Astrocyte of the hippocampus (primary cell): ENCODE results near the gene EPB41L2.
A peak's percentile ranks its signal among the peaks of the same experiment; 100 is the strongest.

ENCODE experiments used
- DNase-seq: peaks from one replicate; pipeline ENCODE4 v3.0.0; 2011; ENCODE audit warnings: low read depth, low spot score

EPB41L2 gene

GRCh38 chr6:130978660-130979396 is 84.2 kb downstream of the EPB41L2 start:
- no peak for DNase-seq

GRCh38 chr6:130978180-130978579 is 84.9 kb downstream of the EPB41L2 start:
- DNase-seq, result no peak

GRCh38 chr6:130975325-130975724 is 87.7 kb downstream of the EPB41L2 start:
- DNase-seq, result no peak

GRCh38 chr6:130973521-130974277 is 89.3 kb downstream of the EPB41L2 start:
- no peak for DNase-seq

GRCh38 chr6:130971504-130971903 is 91.5 kb downstream of the EPB41L2 start:
- DNase-seq, result no peak

GRCh38 chr6:130970839-130971410 is 92.1 kb downstream of the EPB41L2 start:
- DNase-seq, result no peak

GRCh38 chr6:130969791-130970491 is 93.1 kb downstream of the EPB41L2 start:
- DNase-seq, result no peak

- DNase-seq, result no peak
Measured at GRCh38 chr6:130969166-130969565, 93.9 kb downstream of the EPB41L2 start.

GRCh38 chr6:130968476-130968875 is 94.6 kb downstream of the EPB41L2 start:
- DNase-seq, result no peak

GRCh38 chr6:130967502-130968445 is 95.3 kb downstream of the EPB41L2 start:
- no peak for DNase-seq

GRCh38 chr6:130966344-130966980 is 96.6 kb downstream of the EPB41L2 start:
- no peak for DNase-seq

GRCh38 chr6:130965656-130966055 is 97.4 kb downstream of the EPB41L2 start:
- peak; percentile 28 for DNase-seq

- no peak for DNase-seq
Measured at GRCh38 chr6:130964808-130965604, 98.0 kb downstream of the EPB41L2 start.

- DNase-seq, result no peak
Measured at GRCh38 chr6:130964289-130964688, 98.8 kb downstream of the EPB41L2 start.

- no peak for DNase-seq
Measured at GRCh38 chr6:130962966-130963365, 100.1 kb downstream of the EPB41L2 start.

- DNase-seq, result peak; percentile 35
Measured at GRCh38 chr6:130961148-130961547, 101.9 kb downstream of the EPB41L2 start.

- no peak for DNase-seq
Measured at GRCh38 chr6:130959951-130960350, 103.1 kb downstream of the EPB41L2 start.

GRCh38 chr6:130958468-130958867 is 104.6 kb downstream of the EPB41L2 start:
- peak; percentile 67 for DNase-seq

- no peak for DNase-seq
Measured at GRCh38 chr6:130955755-130956154, 107.3 kb downstream of the EPB41L2 start.

GRCh38 chr6:130949553-130949952 is 113.5 kb downstream of the EPB41L2 start:
- DNase-seq, result no peak
